ENCODE measurements around the gene NFAT5. TPM values are rescaled to one million over a fixed set of nuclear protein-coding genes. Genes with fewer than 3 reads are reported as not detected.
"Not testable (repeated sequence)": the region's sequence is repeated elsewhere in the genome, so short reads cannot be mapped to it uniquely, and the experiment has no call there.

NFAT5 gene
- total RNA-seq, 2 donors from 2014 or later: 38.1 to 38.9 TPM

GRCh38 chr16:69538808-69539207 is 27.0 kb upstream of the NFAT5 start:
- peaks cover 10% of the 10 kb centered on the region for H3K4me1 ChIP-seq

GRCh38 chr16:69542974-69543373 is 22.8 kb upstream of the NFAT5 start:
- intact Hi-C loops (cut with DNase I): no loop called here
- Histone ChIP-seq H3K9me3 (no peaks in the 10 kb centered on the region), H3K36me3 (replicated peaks in 1 of 2; ENCODE audit: insufficient read depth in 1 of 2, low read depth in 2 of 2) (no peaks in the 10 kb centered on the region), H3K4me1 (peaks cover 10% of the 10 kb centered on the region), H3K27ac (no peak overlapping the region), H3K4me3 (no peak overlapping the region), H3K27me3 (no peaks in the 10 kb centered on the region)
- ATAC-seq (no peak), DNase-seq (no peak)
- no peak for TF ChIP-seq CTCF (IDR thresholded peaks at IDR 0.05)
- TF ChIP-seq POLR2A (IDR thresholded peaks at IDR 0.05): no peak

More at GRCh38 chr16:69538808-69539207, 27.0 kb upstream of the NFAT5 start:
- no peak overlapping the region for H3K27ac ChIP-seq
- H3K9me3 ChIP-seq: no peaks in the 10 kb centered on the region
- intact Hi-C loops (cut with DNase I): no loop called here
- TF ChIP-seq POLR2A (IDR thresholded peaks at IDR 0.05) (no peak), CTCF (IDR thresholded peaks at IDR 0.05) (no peak)
- WGBS, 2 donors: 80 to 85% methylated on average over 1 of the region's 1 CpG
- no peaks in the 10 kb centered on the region for H3K27me3 ChIP-seq
- H3K4me3 ChIP-seq: no peak overlapping the region
- no peaks in the 10 kb centered on the region for H3K36me3 ChIP-seq (replicated peaks in 1 of 2; ENCODE audit: insufficient read depth in 1 of 2, low read depth in 2 of 2)
- DNase-seq: no peak
- ATAC-seq: no peak

GRCh38 chr16:69544088-69544487 is 21.7 kb upstream of the NFAT5 start:
- no peak overlapping the region for H3K4me3 ChIP-seq
- no peaks in the 10 kb centered on the region for H3K27me3 ChIP-seq
- 83 to 97% methylated on average over 3 of the region's 3 CpGs for WGBS, 2 donors
- DNase-seq (no peak), ATAC-seq (no peak)
- no peak for TF ChIP-seq POLR2A (IDR thresholded peaks at IDR 0.05)
- no peak for TF ChIP-seq CTCF (IDR thresholded peaks at IDR 0.05)
- no peaks in the 10 kb centered on the region for H3K36me3 ChIP-seq (replicated peaks in 1 of 2; ENCODE audit: insufficient read depth in 1 of 2, low read depth in 2 of 2)
- no peaks in the 10 kb centered on the region for H3K9me3 ChIP-seq
- no peak overlapping the region for H3K27ac ChIP-seq
- intact Hi-C loops (cut with DNase I): no loop called here
- peaks cover 10% of the 10 kb centered on the region for H3K4me1 ChIP-seq

GRCh38 chr16:69546663-69547062 is 19.1 kb upstream of the NFAT5 start:
- H3K4me3 ChIP-seq; H3K36me3 ChIP-seq (replicated peaks in 1 of 2; ENCODE audit: insufficient read depth in 1 of 2, low read depth in 2 of 2); H3K27ac ChIP-seq; H3K4me1 ChIP-seq; intact Hi-C loops (cut with DNase I); ATAC-seq; DNase-seq; H3K27me3 ChIP-seq; H3K9me3 ChIP-seq: not testable (repeated sequence)
- WGBS, 2 donors: 94 to 96% methylated on average over 6 of the region's 6 CpGs

GRCh38 chr16:69553332-69553731 is 12.4 kb upstream of the NFAT5 start:
- WGBS, 2 donors: 80 to 84% methylated on average over 4 of the region's 4 CpGs
- TF ChIP-seq CTCF (IDR thresholded peaks at IDR 0.05) (no peak), POLR2A (IDR thresholded peaks at IDR 0.05) (no peak)
- Histone ChIP-seq H3K27me3 (no peaks in the 10 kb centered on the region), H3K27ac (no peak overlapping the region), H3K36me3 (replicated peaks in 1 of 2; ENCODE audit: insufficient read depth in 1 of 2, low read depth in 2 of 2) (no peaks in the 10 kb centered on the region), H3K9me3 (peaks cover 0 to 2% (median 0%) of the 10 kb centered on the region in 3 donors), H3K4me3 (no peak overlapping the region), H3K4me1 (no peaks in the 10 kb centered on the region)
- intact Hi-C loops (cut with DNase I): loop anchor here (10.0 kb wide), 1 partner anchor 149 kb away; no protein-coding TSS in a partner anchor
- ATAC-seq (no peak), DNase-seq (no peak)
